Activated naive CD4-positive, alpha-beta T cell treated with anti-CD3 and anti-CD28 coated beads, Interleukin-2, amount 50 U/mL, for 72 hours (primary cell): ENCODE data around the gene ZNF23. TPM values are rescaled to one million over a fixed set of nuclear protein-coding genes. Genes with fewer than 3 reads are reported as not detected.

Experiments
- total RNA-seq, 2 donors: library from RNA; stranded (reverse); gene quantifications; one replicate each; pipeline ENCODE4 v1.2.3, GENCODE V29; 2022

The ZNF23 gene
- total RNA-seq, 2 donors from 2014 or later, result 4.5 to 9.5 TPM

Other genes starting within 250 kb of the ZNF23 start
- gene HYDIN, start 231.5 kb downstream of the ZNF23 start, total RNA-seq, result under 1 TPM; 0.16 to 0.31 TPM
- 10 to 100 TPM; 16.3 to 17.5 TPM for gene CMTR2, start 172.8 kb downstream of the ZNF23 start, total RNA-seq
- not detected for gene CALB2, start 103.5 kb downstream of the ZNF23 start, total RNA-seq
- gene TLE7, start 20.2 kb downstream of the ZNF23 start, total RNA-seq, result not detected
- 1 to 10 TPM; 1.1 to 2.4 TPM for gene ZNF19, start 27.1 kb upstream of the ZNF23 start, total RNA-seq
- gene CHST4, start 64.2 kb upstream of the ZNF23 start, total RNA-seq, result not detected
- not detected for gene TAT, start 114.8 kb upstream of the ZNF23 start, total RNA-seq
- not detected for gene MARVELD3, start 163.9 kb upstream of the ZNF23 start, total RNA-seq